GM23338 (cell line): Measurements from ENCODE around the gene NCKAP5. TPM values are rescaled to one million over a fixed set of nuclear protein-coding genes. Genes with fewer than 3 reads are reported as not detected.

Experiments
- ATAC-seq: fragments of 200-7000 bp; cut with Tn5 transposase; 3 replicates; pipeline ENCODE4 v1.9.1; 2020
- DNase-seq: peaks from one replicate; pipeline ENCODE4 v3.0.0-alpha.2; 2015; ENCODE audit warnings: low spot score
- H2AFZ ChIP-seq: fragments of 200-600 bp; sonication (generic); 2 replicates; pipeline ENCODE4 v1.8.0; 2016; ENCODE audit warnings: antibody characterized with exemption, mild to moderate bottlenecking, moderate library complexity
- H3F3A ChIP-seq: fragments of 200-600 bp; sonication (generic); replicated peaks from 2 replicates; pipeline ENCODE4 v1.8.0; 2017; ENCODE audit warnings: antibody characterized with exemption, mixed run types, low read depth
- H3K27ac ChIP-seq: fragments of 200-600 bp; sonication (generic); 2 replicates; pipeline ENCODE4 v1.6.1; 2016; ENCODE audit warnings: low read depth
- H3K27me3 ChIP-seq: fragments of 200-600 bp; sonication (generic); 2 replicates; pipeline ENCODE4 v1.8.0; 2016; ENCODE audit warnings: mild to moderate bottlenecking, mixed run types, moderate library complexity; ENCODE audit not compliant: insufficient read depth
- H3K36me3 ChIP-seq: fragments of 200-600 bp; sonication (generic); 2 replicates; pipeline ENCODE4 v1.8.0; 2016; ENCODE audit warnings: mild to moderate bottlenecking; ENCODE audit not compliant: insufficient read depth
- H3K4me1 ChIP-seq: fragments of 200-600 bp; sonication (generic); 2 replicates; pipeline ENCODE4 v1.8.0; 2016; ENCODE audit warnings: mild to moderate bottlenecking, moderate library complexity; ENCODE audit not compliant: insufficient read depth
- H3K4me2 ChIP-seq: fragments of 200-600 bp; sonication (generic); 2 replicates; pipeline ENCODE4 v1.7.1; 2017; ENCODE audit warnings: mixed run types
- H3K4me3 ChIP-seq: fragments of 200-600 bp; sonication (generic); 2 replicates; pipeline ENCODE4 v1.6.1; 2016; ENCODE audit warnings: mixed run types
- H3K79me2 ChIP-seq: fragments of 200-600 bp; sonication (generic); replicated peaks from 2 replicates; pipeline ENCODE4 v1.8.0; 2017; ENCODE audit warnings: mild to moderate bottlenecking; ENCODE audit not compliant: insufficient read depth
- H3K9me2 ChIP-seq: fragments of 200-600 bp; sonication (generic); 2 replicates; pipeline ENCODE4 v1.8.0; 2017; ENCODE audit not compliant: insufficient read depth
- H4K20me1 ChIP-seq: fragments of 200-600 bp; sonication (generic); replicated peaks from 2 replicates; pipeline ENCODE4 v1.8.0; 2017; ENCODE audit warnings: mild to moderate bottlenecking; ENCODE audit not compliant: insufficient read depth
- H3K27ac Mint-ChIP-seq: 2 replicates; pipeline ENCODE4 v1.8.0; 2020; ENCODE audit warnings: inconsistent platforms, mild to moderate bottlenecking, moderate library complexity, mixed read lengths
- H3K27me3 Mint-ChIP-seq: 3 replicates; pipeline ENCODE4 v1.8.0; 2022; ENCODE audit warnings: low read depth, mild to moderate bottlenecking, moderate library complexity, mixed read lengths, inconsistent platforms; ENCODE audit not compliant: insufficient read depth, poor library complexity
- H3K36me3 Mint-ChIP-seq: 3 replicates; pipeline ENCODE4 v1.8.0; 2021; ENCODE audit warnings: low read depth, mild to moderate bottlenecking, inconsistent platforms, moderate library complexity, mixed read lengths
- H3K4me1 Mint-ChIP-seq: 3 replicates; pipeline ENCODE4 v1.8.0; 2020; ENCODE audit warnings: mild to moderate bottlenecking, inconsistent platforms, mixed read lengths
- H3K4me3 Mint-ChIP-seq: 3 replicates; pipeline ENCODE4 v1.8.0; 2021; ENCODE audit warnings: moderate library complexity, mild to moderate bottlenecking, inconsistent platforms, mixed read lengths
- H3K9me3 Mint-ChIP-seq: 3 replicates; pipeline ENCODE4 v1.8.0; 2020; ENCODE audit warnings: moderate library complexity, mild to moderate bottlenecking, inconsistent platforms, mixed read lengths
- CREB1 ChIP-seq: fragments of 250-450 bp; sonication (Bioruptor Pico); IDR thresholded peaks from 2 replicates; pipeline ENCODE4 v1.5.0; 2020; ENCODE audit warnings: low read depth, mild to moderate bottlenecking, moderate library complexity
- EZH2 ChIP-seq: fragments of 200-600 bp; sonication (generic); IDR thresholded peaks from one replicate; pipeline ENCODE4 v1.8.0; 2017; ENCODE audit warnings: antibody characterized with exemption, mild to moderate bottlenecking, low read depth; ENCODE audit not compliant: unreplicated experiment
- EZH2phosphoT487 ChIP-seq: fragments of 200-600 bp; sonication (generic); IDR thresholded peaks from one replicate; pipeline ENCODE4 v1.8.1; 2018; ENCODE audit warnings: antibody characterized with exemption; ENCODE audit not compliant: unreplicated experiment
- JUNB ChIP-seq: IDR thresholded peaks from one replicate; pipeline ENCODE4 v1.6.1; 2016; ENCODE audit warnings: antibody characterized with exemption; ENCODE audit not compliant: unreplicated experiment
- NANOG ChIP-seq: IDR thresholded peaks from 2 replicates; pipeline ENCODE4 v1.6.1; 2016; ENCODE audit warnings: antibody characterized with exemption, borderline replicate concordance
- STAT1 ChIP-seq: IDR thresholded peaks from one replicate; pipeline ENCODE4 v1.6.1; 2016; ENCODE audit warnings: antibody characterized with exemption; ENCODE audit not compliant: unreplicated experiment
- ZNF114 ChIP-seq: fragments of 250-450 bp; sonication (Bioruptor Pico); IDR thresholded peaks from 2 replicates; pipeline ENCODE4 v1.5.0; 2020; ENCODE audit warnings: mild to moderate bottlenecking, moderate library complexity
- ZNF331 ChIP-seq: fragments of 250-450 bp; sonication (Bioruptor Pico); IDR thresholded peaks from 2 replicates; pipeline ENCODE4 v1.5.0; 2020; ENCODE audit warnings: low read depth, mild to moderate bottlenecking, moderate library complexity
- ZNF462 ChIP-seq: fragments of 250-450 bp; sonication (Bioruptor Pico); IDR thresholded peaks from 2 replicates; pipeline ENCODE4 v1.5.0; 2020; ENCODE audit warnings: mild to moderate bottlenecking, moderate library complexity
- polyA plus RNA-seq: library from polyadenylated mRNA; unstranded; fragments of >200 nt; fragmentation: Nextera tagmentation; extraction: Ambion mirVana; gene quantifications from 2 replicates; pipeline ENCODE4 v1.2.1, GENCODE V29; 2016
- total RNA-seq: library from RNA; depleted of rRNA; stranded (reverse); fragments of >200 nt; shearing (Covaris generic); gene quantifications from 2 replicates; pipeline ENCODE4 v1.2.3, GENCODE V29; 2014
- TF ChIP-seq, protein P1 (sequence below): IDR thresholded peaks from one replicate; pipeline ENCODE4 v1.6.1; 2018; ENCODE audit warnings: antibody characterized with exemption; ENCODE audit not compliant: unreplicated experiment
- TF ChIP-seq, protein P2 (sequence below): IDR thresholded peaks from 2 replicates; pipeline ENCODE4 v1.6.1; 2016; ENCODE audit warnings: antibody characterized with exemption

The NCKAP5 gene
- total and polyA plus RNA-seq, 2 experiments from 2014 or later: 0.34 to 0.73 TPM

DNA sequence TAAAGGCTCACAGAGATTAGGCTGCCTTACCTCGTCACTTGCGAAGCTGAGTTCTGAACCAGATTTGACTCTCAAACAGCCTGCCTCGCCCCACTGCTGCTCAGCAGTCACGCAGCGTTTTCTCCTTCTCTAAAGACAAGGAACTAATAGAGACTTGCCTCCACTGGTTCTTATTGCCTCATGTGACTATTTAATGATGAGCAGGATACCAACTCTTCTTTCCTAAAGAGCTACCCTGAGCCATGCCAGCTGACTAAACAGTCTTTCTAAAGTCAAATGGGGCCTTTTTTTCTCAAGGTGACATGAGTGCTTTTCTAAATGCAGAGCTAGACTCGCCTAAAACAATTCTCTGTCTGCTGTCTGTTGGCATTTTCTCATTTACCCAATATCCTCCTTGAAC is 147.5 kb downstream of the NCKAP5 start:
- H3K36me3 Mint-ChIP-seq: no peaks in the 10 kb centered on the region
- H3F3A ChIP-seq: no peaks in the 10 kb centered on the region
- no peak overlapping the region for H3K4me2 ChIP-seq
- no peak overlapping the region for H3K27ac ChIP-seq
- H3K27me3 Mint-ChIP-seq: no peaks in the 10 kb centered on the region
- TF ChIP-seq, protein P1, sequence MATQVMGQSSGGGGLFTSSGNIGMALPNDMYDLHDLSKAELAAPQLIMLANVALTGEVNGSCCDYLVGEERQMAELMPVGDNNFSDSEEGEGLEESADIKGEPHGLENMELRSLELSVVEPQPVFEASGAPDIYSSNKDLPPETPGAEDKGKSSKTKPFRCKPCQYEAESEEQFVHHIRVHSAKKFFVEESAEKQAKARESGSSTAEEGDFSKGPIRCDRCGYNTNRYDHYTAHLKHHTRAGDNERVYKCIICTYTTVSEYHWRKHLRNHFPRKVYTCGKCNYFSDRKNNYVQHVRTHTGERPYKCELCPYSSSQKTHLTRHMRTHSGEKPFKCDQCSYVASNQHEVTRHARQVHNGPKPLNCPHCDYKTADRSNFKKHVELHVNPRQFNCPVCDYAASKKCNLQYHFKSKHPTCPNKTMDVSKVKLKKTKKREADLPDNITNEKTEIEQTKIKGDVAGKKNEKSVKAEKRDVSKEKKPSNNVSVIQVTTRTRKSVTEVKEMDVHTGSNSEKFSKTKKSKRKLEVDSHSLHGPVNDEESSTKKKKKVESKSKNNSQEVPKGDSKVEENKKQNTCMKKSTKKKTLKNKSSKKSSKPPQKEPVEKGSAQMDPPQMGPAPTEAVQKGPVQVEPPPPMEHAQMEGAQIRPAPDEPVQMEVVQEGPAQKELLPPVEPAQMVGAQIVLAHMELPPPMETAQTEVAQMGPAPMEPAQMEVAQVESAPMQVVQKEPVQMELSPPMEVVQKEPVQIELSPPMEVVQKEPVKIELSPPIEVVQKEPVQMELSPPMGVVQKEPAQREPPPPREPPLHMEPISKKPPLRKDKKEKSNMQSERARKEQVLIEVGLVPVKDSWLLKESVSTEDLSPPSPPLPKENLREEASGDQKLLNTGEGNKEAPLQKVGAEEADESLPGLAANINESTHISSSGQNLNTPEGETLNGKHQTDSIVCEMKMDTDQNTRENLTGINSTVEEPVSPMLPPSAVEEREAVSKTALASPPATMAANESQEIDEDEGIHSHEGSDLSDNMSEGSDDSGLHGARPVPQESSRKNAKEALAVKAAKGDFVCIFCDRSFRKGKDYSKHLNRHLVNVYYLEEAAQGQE: no peak
- TF ChIP-seq, protein P2, sequence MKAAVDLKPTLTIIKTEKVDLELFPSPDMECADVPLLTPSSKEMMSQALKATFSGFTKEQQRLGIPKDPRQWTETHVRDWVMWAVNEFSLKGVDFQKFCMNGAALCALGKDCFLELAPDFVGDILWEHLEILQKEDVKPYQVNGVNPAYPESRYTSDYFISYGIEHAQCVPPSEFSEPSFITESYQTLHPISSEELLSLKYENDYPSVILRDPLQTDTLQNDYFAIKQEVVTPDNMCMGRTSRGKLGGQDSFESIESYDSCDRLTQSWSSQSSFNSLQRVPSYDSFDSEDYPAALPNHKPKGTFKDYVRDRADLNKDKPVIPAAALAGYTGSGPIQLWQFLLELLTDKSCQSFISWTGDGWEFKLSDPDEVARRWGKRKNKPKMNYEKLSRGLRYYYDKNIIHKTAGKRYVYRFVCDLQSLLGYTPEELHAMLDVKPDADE: no peak
- TF ChIP-seq ZNF462 (CRISPR knock-in tag) (no peak), EZH2phosphoT487 (no peak), NANOG (no peak), STAT1 (no peak), CREB1 (CRISPR knock-in tag) (no peak), JUNB (no peak), ZNF331 (CRISPR knock-in tag) (no peak), ZNF114 (no peak), EZH2 (no peak)
- no peaks in the 10 kb centered on the region for H3K36me3 ChIP-seq
- DNase-seq (no peak), ATAC-seq (no peak)
- no peak overlapping the region for H3K4me3 Mint-ChIP-seq
- no peaks in the 10 kb centered on the region for H3K9me3 Mint-ChIP-seq
- H2AFZ ChIP-seq: no peak overlapping the region; the same call in 1 of the 2 replicates
- H3K9me2 ChIP-seq: no peaks in the 10 kb centered on the region
- H3K4me1 ChIP-seq: peaks cover 33% of the 10 kb centered on the region
- H3K27me3 ChIP-seq: no peaks in the 10 kb centered on the region
- H4K20me1 ChIP-seq: no peaks in the 10 kb centered on the region
- no peak overlapping the region for H3K27ac Mint-ChIP-seq
- no peaks in the 10 kb centered on the region for H3K79me2 ChIP-seq
- peaks cover 48% of the 10 kb centered on the region for H3K4me1 Mint-ChIP-seq
- no peak overlapping the region for H3K4me3 ChIP-seq
